GM21381 (cell line): ENCODE measurements around the gene PARP1.
"Not testable (repeated sequence)": the region's sequence is repeated elsewhere in the genome, so short reads cannot be mapped to it uniquely, and the experiment has no call there.

Experiments
- ATAC-seq: cut with Tn5 transposase; IDR thresholded peaks from one replicate; pipeline ENCODE4 v1.9.1; 2021; ENCODE audit warnings: mild to moderate bottlenecking, moderate library complexity; ENCODE audit not compliant: unreplicated experiment

The PARP1 gene

DNA sequence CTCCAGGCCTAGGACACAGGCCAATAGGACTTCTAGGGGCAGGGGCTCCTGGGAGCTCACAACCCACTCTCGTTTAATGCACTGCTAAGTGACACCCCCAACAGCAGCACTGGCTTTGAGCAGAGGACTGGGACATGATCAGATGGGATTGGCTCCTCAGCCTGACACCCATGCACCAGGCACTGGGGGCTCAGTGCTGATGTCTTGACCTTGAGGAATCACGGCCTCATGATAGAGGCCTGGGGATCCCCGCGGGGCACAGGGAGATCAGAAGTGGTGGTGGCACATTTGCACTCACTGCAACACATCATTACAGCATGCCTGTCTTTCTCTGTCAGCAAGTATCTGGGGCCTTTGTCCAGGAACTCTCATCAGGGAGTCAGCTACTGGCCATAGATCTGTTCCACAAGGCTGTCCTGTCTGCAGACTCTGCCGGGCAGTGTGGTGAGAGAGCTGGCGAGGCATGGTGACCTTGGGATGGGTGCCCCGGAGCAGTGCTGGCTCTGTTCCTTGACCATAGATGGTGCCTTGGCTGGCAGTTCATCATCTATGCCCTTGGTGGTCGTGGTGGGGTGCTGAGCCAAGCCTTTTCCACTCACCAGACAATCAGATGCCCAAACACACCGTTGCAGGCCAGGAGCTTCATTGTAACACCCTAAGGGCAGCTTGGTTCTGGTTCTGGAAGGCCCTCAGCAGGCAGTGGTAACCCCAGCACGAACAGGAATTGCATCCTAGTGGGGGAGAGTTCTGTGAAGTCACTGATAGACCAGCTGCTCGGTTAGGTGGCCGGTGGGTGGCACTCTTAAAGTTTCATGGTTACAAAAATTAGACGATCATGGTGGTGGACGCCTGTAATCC, 22.2 kb upstream of the PARP1 start:
- no peak for ATAC-seq

DNA sequence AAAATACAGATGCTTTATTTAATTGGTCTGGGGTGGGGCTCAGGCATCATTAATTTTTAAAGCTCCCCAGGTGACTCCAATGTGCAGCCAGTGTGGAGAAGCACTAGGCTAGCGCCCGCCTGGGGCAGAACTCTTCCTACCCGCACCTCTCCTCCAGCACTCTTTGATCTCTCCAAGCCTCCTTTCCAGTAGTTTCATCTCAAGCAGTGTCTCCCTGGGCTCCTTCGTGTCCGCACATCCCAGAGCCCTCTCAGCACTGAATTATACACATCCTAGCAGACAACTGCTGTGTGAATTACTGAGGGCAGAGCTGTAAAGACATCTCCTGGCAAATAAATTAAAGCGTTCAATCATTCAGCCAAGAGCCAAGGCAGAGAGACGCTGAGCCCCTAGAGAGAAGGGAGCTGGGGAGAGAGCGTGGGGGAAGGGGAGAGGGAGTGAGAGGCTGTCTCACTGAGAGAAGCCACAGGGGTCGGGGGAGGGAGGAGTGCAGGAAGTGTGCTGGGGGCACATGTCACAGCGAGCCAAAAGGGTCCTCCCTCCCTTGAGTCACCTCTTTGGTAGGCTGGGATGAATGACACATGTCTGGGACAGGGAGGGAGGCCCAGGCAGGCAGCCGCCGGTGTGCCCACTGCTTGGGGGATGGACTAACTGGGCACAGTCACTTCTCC, 21.0 kb upstream of the PARP1 start:
- no peak for ATAC-seq

DNA sequence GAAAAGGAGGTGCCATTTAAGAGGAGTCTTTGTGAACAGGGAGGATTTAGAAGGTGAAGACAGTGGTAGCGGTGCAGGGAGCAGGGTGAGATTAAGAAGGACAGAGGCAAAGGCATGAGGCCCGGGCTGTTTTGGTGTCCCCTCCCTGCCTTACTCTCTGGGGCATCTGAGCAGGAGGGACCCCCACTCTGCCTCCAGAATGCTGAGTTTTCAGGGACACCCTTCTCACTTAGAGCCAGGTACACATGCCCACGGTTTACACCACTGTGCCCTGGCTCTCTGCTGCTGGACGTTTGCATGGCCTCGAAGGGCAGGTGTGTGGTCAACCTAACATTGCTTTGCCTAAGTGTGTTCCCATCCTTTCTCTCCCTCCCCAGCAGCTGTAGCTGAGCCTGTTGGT, 20.5 kb upstream of the PARP1 start:
- no peak for ATAC-seq

DNA sequence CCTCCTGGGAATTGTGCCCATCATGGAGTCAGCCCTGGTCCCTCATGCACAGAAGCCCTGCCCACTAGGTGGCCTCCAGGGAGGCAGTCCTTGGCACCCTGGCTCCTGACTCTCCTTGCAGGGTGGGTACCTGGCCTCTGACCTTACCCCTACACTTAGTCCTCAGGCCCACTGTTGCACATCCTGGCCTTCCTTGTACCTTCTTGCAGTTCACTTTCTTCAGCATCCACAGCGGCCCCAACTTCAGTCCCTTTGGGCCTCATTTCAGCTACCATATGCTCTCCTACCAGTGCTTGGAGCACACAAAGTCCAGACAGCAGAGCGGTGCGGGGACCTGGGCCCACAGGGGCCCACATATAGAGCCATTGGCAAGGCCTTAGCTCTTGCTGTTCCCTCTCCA, 19.2 kb upstream of the PARP1 start:
- ATAC-seq: no peak

DNA sequence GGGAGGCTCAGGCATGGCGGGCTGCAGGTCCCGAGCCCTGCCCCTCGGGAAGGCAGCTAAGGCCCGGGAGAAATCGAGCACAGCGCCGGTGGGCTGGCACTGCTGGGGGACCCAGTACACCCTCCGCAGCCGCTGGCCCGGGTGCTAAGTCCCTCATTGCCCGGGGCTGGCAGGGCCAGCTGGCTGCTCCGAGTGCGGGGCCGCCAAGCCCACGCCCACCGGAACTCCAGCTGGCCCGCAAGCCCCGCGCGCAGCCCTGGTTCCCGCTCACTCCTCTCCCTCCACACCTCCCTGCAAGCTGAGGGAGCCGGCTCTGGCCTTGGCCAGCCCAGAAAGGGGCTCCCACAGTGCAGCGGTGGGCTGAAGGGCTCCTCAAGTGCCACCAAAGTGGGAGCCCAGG, 18.5 kb upstream of the PARP1 start:
- ATAC-seq: not testable (repeated sequence)

DNA sequence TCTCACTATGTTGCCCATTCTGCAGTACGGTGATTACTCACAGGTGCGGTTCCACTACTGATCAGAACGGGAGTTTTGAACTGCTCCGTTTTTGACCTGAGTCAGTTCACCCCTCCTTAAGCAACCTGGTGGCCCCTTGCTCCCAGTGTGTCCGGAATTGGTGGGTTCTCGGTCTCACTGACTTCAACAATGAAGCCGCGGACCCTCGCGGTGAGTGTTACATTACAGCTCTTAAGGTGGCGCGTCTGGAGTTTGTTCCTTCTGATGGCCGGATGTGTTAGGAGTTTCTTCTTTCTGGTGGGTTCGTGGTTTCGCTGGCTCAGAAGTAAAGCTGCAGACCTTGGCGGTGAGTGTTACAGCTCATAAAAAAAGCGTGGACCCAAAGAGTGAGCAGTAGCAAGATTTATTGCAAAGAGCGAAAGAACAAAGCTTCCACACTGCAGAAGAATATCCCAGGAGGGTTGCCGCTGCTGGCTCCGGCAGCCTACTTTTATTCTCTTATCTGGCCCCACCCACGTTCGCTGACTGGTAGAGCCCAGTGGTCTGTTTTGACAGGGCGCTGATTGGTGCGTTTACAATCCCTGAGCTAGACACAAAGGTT, 17.6 kb upstream of the PARP1 start:
- no peak for ATAC-seq

DNA sequence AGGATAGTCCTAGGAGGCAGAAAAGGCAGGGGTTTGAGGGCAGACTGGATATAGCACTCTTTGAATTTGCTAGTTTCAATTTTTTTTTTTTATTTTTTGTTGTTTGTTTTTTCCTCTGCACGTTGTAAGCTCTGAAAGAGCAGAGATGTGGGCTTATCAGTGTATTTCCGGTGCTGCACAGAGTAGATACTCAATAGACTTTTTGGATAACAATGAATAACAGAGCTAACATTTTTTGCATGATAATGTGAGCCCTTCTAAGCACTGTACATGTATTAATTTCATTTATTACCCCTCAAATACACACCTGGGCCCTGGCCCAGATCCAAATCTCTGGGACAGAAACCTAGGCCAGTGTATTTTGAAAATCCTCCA, 17.1 kb upstream of the PARP1 start:
- ATAC-seq: no peak

DNA sequence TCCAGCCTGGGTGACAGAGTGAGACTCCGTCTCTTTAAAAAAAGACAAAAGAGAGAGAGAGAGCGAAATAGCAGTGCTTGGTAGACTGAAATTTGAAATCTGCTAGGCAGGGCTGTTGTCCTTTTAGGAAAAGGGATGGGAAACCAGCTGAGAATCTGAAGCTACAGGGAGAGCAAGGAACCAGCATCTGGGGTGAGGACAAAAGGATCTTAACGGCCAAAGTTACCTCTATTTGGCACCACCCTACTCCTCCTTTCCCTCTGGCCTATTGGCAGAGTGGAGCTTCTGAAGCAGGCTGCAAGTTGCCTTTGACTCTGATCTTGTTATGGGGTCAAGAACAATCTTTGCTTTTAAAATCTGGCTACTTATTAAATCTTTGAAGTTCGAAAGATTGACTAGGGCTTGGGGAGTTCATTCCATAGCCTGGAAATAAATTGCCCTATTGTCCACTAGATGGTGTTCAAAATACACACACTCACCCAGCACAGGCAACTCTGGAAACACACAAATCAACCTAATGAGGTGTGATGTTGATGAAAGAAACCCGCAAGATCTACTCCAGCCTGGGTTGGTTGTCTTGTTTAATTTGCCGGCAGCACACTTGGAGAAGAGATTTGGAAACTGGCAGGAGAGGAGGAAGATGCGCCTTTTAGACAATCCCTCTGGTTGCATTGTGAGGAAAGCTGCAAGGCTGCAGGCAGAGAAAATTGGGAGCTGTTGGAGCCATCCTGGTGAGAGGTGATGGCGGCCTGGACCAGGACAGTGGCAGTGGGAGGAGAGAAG, 16.5 kb upstream of the PARP1 start:
- no peak for ATAC-seq

DNA sequence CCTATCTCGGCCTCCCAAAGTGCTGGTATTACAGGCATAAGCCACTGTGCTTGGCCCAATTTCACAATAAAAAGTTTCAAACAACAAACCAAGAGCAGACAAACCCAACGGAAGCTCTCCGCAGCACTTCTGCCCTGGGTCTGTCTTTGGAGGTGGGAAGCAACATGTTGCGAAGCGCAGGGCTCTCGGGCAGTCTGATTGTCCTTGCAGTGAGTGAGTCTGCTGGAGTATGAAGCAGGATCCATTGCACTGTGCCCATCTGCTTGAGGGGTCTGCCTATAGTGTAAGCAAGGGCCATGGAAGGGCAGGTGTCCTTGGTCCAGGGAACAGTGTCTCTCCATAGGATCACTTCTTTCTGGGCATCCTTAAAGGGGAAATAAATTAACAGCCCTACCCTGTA, 14.6 kb upstream of the PARP1 start:
- ATAC-seq: no peak

DNA sequence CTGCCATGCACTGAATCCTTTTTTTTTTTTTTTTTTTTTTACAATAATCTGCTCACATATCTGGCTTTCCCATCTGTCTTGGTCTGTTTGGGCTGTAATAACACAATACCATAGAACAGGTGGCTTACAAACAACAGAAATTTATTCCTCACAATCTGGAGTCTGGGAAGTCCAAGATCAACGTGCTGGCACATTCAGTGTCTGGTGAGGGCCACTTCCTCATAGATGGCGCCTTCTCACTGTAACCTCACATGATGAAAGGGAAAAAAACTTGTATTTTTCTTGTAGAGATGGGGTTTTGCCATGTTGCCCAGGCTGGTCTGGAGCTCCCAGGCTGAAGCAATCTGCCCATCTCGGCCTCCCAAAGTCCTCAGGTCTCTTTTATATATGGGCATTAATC, 13.0 kb upstream of the PARP1 start:
- ATAC-seq: no peak

DNA sequence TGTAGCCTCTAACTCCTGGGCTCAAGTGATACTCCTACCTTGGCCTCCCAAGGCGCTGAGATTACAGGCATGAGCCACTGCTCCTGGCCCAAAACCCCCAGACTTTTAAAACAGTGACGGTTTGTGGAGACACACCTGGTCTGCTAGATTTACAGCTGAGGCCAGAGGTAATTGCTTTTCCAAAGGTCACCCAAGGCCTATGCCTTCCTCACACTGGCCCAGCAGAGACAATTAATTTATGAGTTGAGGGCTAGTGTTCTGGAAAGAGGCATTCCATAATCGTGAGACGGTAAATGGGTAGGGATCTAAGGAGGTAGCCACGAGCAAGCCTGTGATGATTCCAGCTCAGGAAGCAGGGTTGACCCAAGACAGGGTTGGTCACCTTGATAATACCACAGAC, 12.4 kb upstream of the PARP1 start:
- no peak for ATAC-seq

DNA sequence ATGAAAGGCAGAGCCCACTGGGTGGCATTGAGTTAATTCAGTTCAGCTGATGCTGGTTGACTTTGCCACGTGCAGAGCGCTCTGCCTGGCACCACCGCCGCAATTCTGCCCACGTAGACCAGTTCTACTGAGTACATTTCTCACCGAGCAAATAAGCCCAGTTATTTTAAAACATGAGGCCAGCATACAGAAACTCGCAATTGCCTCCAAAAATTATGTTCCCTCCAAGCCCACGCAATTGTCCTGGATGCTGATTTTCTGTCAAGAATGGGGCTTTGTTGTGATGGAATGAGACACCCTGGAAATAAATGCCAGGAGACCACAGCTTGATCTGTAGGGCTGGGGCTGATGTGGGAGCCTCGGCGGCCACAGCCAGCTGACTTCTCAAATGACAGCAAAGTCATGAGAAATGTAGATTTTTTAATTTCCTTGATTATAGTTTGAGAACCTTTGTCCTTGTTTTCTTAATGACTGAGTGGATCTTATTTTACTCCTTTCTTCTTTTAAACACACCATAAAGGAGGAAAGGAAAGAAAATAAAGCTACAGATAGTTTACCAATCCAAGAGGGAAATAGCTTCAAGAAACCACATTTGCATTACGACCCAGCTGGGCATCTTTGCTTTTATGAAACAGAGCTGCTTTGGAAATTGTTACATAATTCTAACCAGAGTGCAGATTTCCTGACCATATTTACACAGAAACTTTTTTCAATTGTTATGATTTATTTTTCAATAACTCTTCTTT, 11.6 kb upstream of the PARP1 start:
- ATAC-seq: no peak

DNA sequence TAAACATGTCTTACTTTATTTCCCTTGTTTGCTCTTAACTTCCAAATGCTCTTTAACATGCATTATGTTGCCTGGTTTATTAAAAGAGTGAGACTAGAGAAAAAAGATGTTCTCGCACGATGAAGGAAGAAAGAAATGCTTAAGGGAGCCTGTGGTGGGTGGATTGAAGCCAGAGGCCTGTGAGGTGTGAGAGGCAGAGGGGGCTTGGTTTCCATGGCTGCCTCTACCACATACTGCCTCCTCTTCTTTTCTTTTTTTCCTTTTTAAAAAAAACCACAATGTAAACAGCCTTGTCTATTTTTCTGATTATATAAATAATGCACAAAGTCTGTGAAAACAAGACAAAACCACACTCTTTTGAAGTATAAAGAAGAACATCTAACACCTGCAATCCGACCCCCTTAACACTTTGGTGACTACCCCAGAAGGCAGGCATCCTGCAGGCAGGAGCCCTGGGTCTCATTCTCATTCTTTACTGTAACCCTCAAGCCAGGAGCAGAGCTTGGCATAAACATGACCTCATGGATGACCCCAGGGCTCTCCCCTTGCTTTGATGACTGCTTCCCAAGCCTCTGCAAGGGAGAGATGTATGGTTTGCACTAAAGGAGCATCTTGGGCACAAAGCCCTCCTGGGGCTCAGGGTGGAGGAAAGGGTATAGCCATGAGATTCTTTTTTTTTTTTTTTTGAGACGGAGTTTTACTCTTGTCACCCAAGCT, 10.1 kb upstream of the PARP1 start:
- no peak for ATAC-seq

DNA sequence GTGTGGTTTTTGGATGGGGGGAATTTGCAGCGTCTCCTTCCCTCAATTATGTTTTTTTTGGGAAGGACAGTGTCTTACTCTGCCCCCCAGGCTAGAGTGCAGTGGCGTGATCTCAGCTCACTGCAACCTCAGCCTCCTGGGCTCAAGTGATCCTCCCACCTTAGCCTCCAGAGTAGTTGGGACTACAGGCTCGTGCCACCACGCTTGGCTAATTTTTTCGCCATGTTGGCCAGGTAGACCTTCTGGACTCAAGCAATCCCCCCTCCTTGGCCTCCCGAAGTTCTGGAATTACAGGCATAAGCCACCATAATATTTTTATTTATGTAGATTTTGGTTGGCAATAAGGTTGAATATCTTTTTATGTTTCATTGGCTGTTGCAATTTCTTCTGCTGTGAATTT, 9.5 kb upstream of the PARP1 start:
- no peak for ATAC-seq

DNA sequence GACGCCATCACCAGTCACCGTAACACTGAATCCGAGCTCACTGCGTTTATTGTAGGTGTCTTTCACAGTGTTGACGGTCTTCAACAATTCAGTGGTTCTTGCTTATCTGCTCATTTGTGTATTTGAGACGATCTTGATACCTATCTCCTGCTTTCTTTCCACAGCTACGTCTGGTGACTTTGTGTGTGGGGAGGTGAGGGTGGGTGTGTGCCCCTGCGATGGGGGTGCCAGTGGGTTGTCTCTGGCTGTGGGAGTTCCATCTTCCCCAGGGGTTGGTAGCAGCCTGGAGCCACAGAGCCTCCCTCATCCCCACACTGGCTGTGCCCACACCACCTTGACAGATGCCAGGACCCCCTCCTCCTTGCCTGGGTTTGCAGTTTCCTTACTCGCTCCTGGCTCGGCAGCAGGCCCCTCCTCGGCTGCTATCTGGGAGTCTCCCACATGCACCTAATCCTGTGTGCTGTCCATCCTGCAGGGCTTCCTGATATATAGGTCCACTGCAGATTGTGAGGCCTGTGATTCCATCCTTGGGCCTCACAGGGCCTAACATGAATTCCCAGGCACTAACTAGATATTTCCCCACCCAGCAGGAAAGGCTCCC, 6.3 kb upstream of the PARP1 start:
- ATAC-seq: no peak

DNA sequence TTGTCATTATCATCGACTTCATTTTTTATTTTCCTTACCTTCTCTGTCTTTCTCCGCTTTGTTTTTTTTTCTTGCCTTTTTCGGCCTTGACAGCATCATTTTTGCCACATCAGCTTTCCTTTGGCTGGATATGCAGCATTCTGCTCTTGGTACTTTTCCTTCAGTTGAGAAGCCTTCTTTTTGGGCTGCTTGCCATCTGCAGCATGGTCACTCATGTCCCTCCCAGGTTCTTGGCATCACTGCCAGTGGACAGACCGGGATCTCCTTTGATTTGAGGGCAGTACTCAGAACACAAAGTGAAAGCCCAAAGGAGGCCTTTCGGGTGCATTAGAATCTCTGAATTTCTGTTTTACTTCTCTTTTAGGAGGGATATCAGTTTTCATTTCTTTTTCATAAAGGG, 3.7 kb upstream of the PARP1 start:
- ATAC-seq: no peak

DNA sequence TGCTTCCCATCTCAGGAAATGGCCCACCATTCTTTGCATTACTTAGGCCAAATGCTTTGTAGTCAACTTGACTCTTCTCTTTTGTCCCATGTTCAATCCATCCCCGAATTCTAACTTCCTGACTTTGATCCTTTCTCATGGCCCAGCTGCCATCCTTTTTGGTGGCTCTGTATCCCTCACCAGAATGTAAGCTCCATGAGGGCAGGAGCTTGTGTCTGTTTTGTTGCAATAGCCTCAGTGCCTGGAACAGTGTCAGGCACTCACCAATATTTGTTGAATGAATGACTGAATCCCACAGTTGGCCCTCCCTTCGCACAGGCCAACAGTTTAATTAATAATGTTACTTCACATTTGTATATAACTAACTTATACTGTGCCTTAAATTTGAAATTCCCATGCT, 3.1 kb upstream of the PARP1 start:
- no peak for ATAC-seq

DNA sequence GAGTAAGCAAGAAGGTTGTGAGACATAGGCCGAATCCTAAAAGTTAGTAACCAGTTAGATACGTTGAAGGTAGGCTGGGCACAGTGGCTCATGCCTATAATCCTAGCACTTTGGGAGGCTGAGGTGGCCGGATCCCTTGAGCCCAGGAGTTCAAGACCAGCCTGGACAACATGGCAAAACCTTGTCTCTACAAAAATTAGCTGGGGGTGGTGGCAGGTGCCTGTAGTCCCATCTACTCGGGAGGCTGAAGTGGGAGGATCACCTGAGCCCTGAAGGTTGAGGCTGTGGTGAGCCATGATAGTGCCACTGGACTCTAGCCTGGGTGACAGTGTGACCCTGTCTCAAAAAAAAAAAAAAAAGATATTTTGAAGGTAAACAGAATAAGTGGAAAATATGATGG, 1.5 kb upstream of the PARP1 start:
- no peak for ATAC-seq

DNA sequence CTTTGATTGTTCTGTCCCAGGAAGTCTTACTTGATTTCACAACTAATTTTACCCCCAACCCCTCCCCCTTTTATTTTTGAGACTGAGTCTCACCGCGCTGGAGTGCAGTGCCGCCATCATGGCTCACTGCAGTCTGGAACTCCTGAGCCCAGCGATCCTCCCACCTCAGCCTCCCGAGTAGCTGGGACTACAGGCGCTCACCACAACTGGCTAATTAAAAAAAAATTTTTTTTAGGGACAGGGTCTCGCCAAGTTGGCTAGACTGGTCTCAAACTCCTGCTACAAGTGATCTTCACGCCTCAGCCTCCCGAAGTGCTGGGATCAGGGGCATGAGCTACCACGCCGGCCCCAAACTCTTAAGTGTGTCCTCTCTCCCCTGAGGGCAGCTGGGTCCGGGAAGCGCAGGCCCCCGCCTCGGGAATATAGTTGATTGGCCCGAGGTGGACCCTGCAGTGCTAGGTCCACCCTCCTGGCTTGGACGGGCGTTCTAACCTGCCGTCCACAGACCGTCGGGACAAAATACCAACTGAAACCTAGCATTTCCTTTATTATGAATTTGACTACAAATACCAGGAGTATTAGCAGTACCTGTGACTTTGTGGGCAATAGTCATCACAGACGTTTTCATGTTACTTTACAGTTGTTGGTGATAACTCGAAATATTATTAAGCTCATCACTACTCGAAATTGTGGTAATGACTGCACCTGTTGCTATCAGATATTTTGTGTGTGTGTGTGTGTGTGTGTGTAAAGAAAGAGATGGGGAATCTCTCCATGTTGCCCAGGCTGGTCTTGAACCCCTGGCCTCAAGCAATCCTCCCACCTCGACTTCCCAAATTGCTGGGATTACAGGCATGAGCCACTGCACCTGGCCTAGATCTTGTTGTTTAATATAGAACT, 642 bp upstream of the PARP1 start:
- no peak for ATAC-seq
